HepG2 (cell line): ENCODE data around the gene CGNL1. TPM values are rescaled to one million over a fixed set of nuclear protein-coding genes. Genes with fewer than 3 reads are reported as not detected.

Source experiments
- ATAC-seq: fragments of 200-7000 bp; cut with Tn5 transposase; 3 replicates; pipeline ENCODE4 v1.9.1; 2020; ENCODE audit warnings: mild to moderate bottlenecking, moderate library complexity
- BruUV-seq: library from RNA; stranded (reverse); fragments of 400-500 nt; replicated peaks from 2 replicates; lab custom pipeline; 2021; lab: Mats Ljungman, UMichigan
- CTCF ChIA-PET: fragments of 300-600 bp; formaldehyde crosslinking; extraction: SDS; loops from one replicate; lab custom pipeline; 2021; ENCODE audit warnings: low total read pairs, inconsistent platforms, low intra/inter-chr PET ratio; lab: Yijun Ruan, JAX
- POLR2A ChIA-PET: fragments of 350-600 bp; sonication (Branson Sonifier 250); formaldehyde crosslinking; loops from one replicate; lab custom pipeline; 2020; ENCODE audit warnings: antibody characterized with exemption, inconsistent platforms; lab: Yijun Ruan, JAX
- DNase-seq: peaks from one replicate; pipeline ENCODE4 v3.0.0-alpha.2; 2015; ENCODE audit warnings: low spot score
- FAIRE-seq: peaks from 3 replicates; lab custom pipeline; 2011; peaks lifted over from hg19 to GRCh38; lab: Jason Lieb, UNC
- H2AFZ ChIP-seq: one replicate; pipeline ENCODE4 v1.6.1; 2011; ENCODE audit warnings: low read length, inconsistent platforms
- H3K27ac ChIP-seq: fragments of 300-600 bp; 3 replicates; pipeline ENCODE4 v1.8.0; 2011; ENCODE audit warnings: mixed run types, mild to moderate bottlenecking, mixed read lengths, low read length, inconsistent platforms; ENCODE audit not compliant: insufficient read depth; ENCODE audit errors: extremely low read length
- H3K27me3 ChIP-seq, 2 experiments: fragments of 200-600 bp in 1 of 2; 2 replicates in 1 of 2; 3 replicates in 1 of 2; pipeline versions ENCODE4 v1.6.0 to v1.8.0; 2011; ENCODE audit warnings: low read length in 2 of 2, mild to moderate bottlenecking in 2 of 2, moderate library complexity in 2 of 2, inconsistent platforms in 1 of 2; ENCODE audit not compliant: insufficient read depth in 2 of 2, control insufficient read depth in 1 of 2
- H3K36me3 ChIP-seq, 2 experiments: fragments of 200-600 bp in 1 of 2; replicated peaks in 1 of 2; 2 replicates in 1 of 2; 3 replicates in 1 of 2; pipeline versions ENCODE4 v1.5.1 to v1.8.0; 2011; ENCODE audit warnings: low read length in 2 of 2, inconsistent platforms in 1 of 2; ENCODE audit not compliant: insufficient read depth in 2 of 2, control insufficient read depth in 1 of 2
- H3K4me1 ChIP-seq: 2 replicates; pipeline ENCODE4 v1.5.1; 2012; ENCODE audit warnings: low read length, inconsistent platforms; ENCODE audit not compliant: insufficient read depth
- H3K4me2 ChIP-seq: 2 replicates; pipeline ENCODE4 v1.6.0; 2011; ENCODE audit warnings: low read depth, low read length, inconsistent platforms
- H3K4me3 ChIP-seq, 3 experiments: fragments of 200-600 bp in 1 of 3; sonication (generic), shearing (Covaris generic) in 1 of 3; replicated peaks in 1 of 3; 2 replicates each; pipeline ENCODE4 v1.5.1; 2011 to 2016; ENCODE audit warnings: low read length in 3 of 3, inconsistent platforms in 2 of 3, low read depth in 2 of 3, mild to moderate bottlenecking in 2 of 3, control low read depth in 1 of 3, mixed read lengths in 1 of 3; ENCODE audit not compliant: insufficient read depth in 1 of 3
- H3K79me2 ChIP-seq: one replicate; pipeline ENCODE4 v1.6.1; 2011; ENCODE audit warnings: low read length, inconsistent platforms; ENCODE audit not compliant: insufficient read depth
- H3K9ac ChIP-seq: 2 replicates; pipeline ENCODE4 v1.6.0; 2011; ENCODE audit warnings: mild to moderate bottlenecking, low read depth, low read length, inconsistent platforms; ENCODE audit not compliant: insufficient read depth
- H3K9me3 ChIP-seq: 2 replicates; pipeline ENCODE4 v1.5.1; 2012; ENCODE audit warnings: mild to moderate bottlenecking, low read length
- H4K20me1 ChIP-seq: 2 replicates; pipeline ENCODE4 v1.6.0; 2011; ENCODE audit warnings: inconsistent platforms, mild to moderate bottlenecking, low read length, moderate library complexity; ENCODE audit not compliant: insufficient read depth
- MYC ChIP-seq: sonication (generic); formaldehyde crosslinking; IDR thresholded peaks from 2 replicates; pipeline ENCODE4 v1.9.0; 2021; ENCODE audit warnings: missing genetic modification reagents, borderline replicate concordance
- PAF1 ChIP-seq: IDR thresholded peaks from 2 replicates; pipeline ENCODE4 v1.6.1; 2016; ENCODE audit warnings: missing genetic modification reagents, missing compliant biosample characterization
- PBX3 ChIP-seq: sonication (generic); formaldehyde crosslinking; IDR thresholded peaks from 2 replicates; pipeline ENCODE4 v1.8.1; 2023; ENCODE audit warnings: missing genetic modification reagents, inconsistent platforms, borderline replicate concordance
- SAFB2 ChIP-seq: sonication (generic); formaldehyde crosslinking; IDR thresholded peaks from 2 replicates; pipeline ENCODE4 v1.5.1; 2020; ENCODE audit warnings: missing genetic modification reagents, low read depth, mild to moderate bottlenecking, borderline replicate concordance
- SYNCRIP ChIP-seq: fragments of 200-400 bp; formaldehyde crosslinking; IDR thresholded peaks from 2 replicates; pipeline ENCODE4 v1.6.1; 2018; ENCODE audit warnings: mild to moderate bottlenecking, low read depth, low read length; ENCODE audit not compliant: insufficient read depth
- TCF7L2 ChIP-seq: IDR thresholded peaks from 2 replicates; pipeline ENCODE4 v1.6.1; 2011; ENCODE audit warnings: mild to moderate bottlenecking, low read depth, low read length, moderate library complexity
- YEATS4 ChIP-seq: sonication (generic); formaldehyde crosslinking; IDR thresholded peaks from 2 replicates; pipeline ENCODE4 v1.4.0; 2020; ENCODE audit warnings: missing genetic modification reagents, borderline replicate concordance
- ZMYM2 ChIP-seq: sonication (generic); formaldehyde crosslinking; IDR thresholded peaks from 2 replicates; pipeline ENCODE4 v1.8.0; 2022; ENCODE audit warnings: mild to moderate bottlenecking, missing genetic modification reagents
- ZNF205 ChIP-seq: IDR thresholded peaks from 2 replicates; pipeline ENCODE4 v1.6.1; 2018; ENCODE audit warnings: missing biosample characterization, missing genetic modification reagents
- ZNF264 ChIP-seq: sonication (generic); formaldehyde crosslinking; IDR thresholded peaks from 2 replicates; pipeline ENCODE4 v1.4.0; 2020; ENCODE audit warnings: missing genetic modification reagents
- ZNF607 ChIP-seq: sonication (generic); formaldehyde crosslinking; IDR thresholded peaks from 2 replicates; pipeline ENCODE4 v1.5.1; 2020; ENCODE audit warnings: missing genetic modification reagents, mild to moderate bottlenecking, borderline replicate concordance
- WGBS: methylation state at CpG from one replicate; pipeline ENCODE4 v1.1.6; 2017; ENCODE audit warnings: low lambda C conversion rate; 5-methylcytosine and 5-hydroxymethylcytosine counted together
- in situ Hi-C: cut with HindIII; loops from 2 replicates; pipeline ENCODE4 v1.10.0; 2017; ENCODE audit warnings: low pct_unique_long_range_greater_than_20kb; ENCODE audit not compliant: extremely low pct_ligation_motif_present
- intact Hi-C: fragments of 100-400 bp; cut with micrococcal nuclease; formaldehyde crosslinking; loops from one replicate; pipeline ENCODE4 v1.10.0; 2022; ENCODE audit not compliant: unreplicated experiment
- polyA plus RNA-seq, 8 experiments: library from polyadenylated mRNA; depleted of rRNA in 3 of 8; stranded (reverse) in 7 of 8; unstranded in 1 of 8; fragments of >200 nt; fragmentation: Illumina TruSeq in 4 of 8; extraction: Trizol in 4 of 8; gene quantifications; 2 replicates each; pipeline versions ENCODE4 v1.2.1 to v1.2.3, GENCODE V29; 2011 to 2016; ENCODE audit warnings: low read depth in 4 of 8, missing spikeins in 1 of 8, mixed read lengths in 1 of 8; ENCODE audit not compliant: insufficient read depth in 1 of 8
- total RNA-seq, 5 experiments: library from RNA; depleted of rRNA; stranded (reverse); fragments of >200 nt; fragmentation: Illumina TruSeq; extraction: Trizol; gene quantifications; 2 replicates each; pipeline ENCODE4 v1.2.3, GENCODE V29; 2016; ENCODE audit warnings: low read depth in 1 of 5
- TF ChIP-seq, protein P1 (sequence below): fragments of 450-650 bp; IDR thresholded peaks from 2 replicates; pipeline ENCODE4 v1.6.1; 2017; ENCODE audit warnings: mild to moderate bottlenecking
- TF ChIP-seq, protein P2 (sequence below): fragments of 450-650 bp; IDR thresholded peaks from 2 replicates; pipeline ENCODE4 v1.6.1; 2016

Gene CGNL1
- total and polyA plus RNA-seq, 2 of the 13 experiments (the other 11 are each of a cell fraction or from before 2014, with no cell fraction given), result 5.6 to 15.6 TPM

GRCh38 chr15:57557810-57558209, 181.5 kb downstream of the CGNL1 start:
- Histone ChIP-seq H2AFZ (no peak overlapping the region), H4K20me1 (no peaks in the 10 kb centered on the region), H3K27me3 (0 out of 5 replicates have a peak, but pooled peaks cover 0 to 3% of the 10 kb centered on the region in 2 experiments), H3K4me1 (peaks cover 11% of the 10 kb centered on the region), H3K9ac (no peak overlapping the region), H3K27ac (no peak overlapping the region), H3K36me3 (no peaks in the 10 kb centered on the region), H3K79me2 (no peaks in the 10 kb centered on the region), H3K4me3 (no peak overlapping the region), H3K9me3 (no peaks in the 10 kb centered on the region), H3K4me2 (no peak overlapping the region)
- no peak for DNase-seq
- no peak for FAIRE-seq
- in situ Hi-C loops, result no loop called here
- no TSS peak for BruUV-seq
- ChIA-PET CTCF (no interaction called here), POLR2A (no interaction called here)
- TF ChIP-seq ZNF607 (CRISPR knock-in tag) (no peak), TCF7L2 (no peak), ZMYM2 (CRISPR knock-in tag) (no peak), MYC (CRISPR knock-in tag) (no peak), SAFB2 (CRISPR knock-in tag) (no peak), PAF1 (no peak), ZNF264 (CRISPR knock-in tag) (no peak), PBX3 (no peak), SYNCRIP (no peak), ZNF205 (CRISPR knock-in tag) (no peak), YEATS4 (no peak)
- TF ChIP-seq, protein P1, sequence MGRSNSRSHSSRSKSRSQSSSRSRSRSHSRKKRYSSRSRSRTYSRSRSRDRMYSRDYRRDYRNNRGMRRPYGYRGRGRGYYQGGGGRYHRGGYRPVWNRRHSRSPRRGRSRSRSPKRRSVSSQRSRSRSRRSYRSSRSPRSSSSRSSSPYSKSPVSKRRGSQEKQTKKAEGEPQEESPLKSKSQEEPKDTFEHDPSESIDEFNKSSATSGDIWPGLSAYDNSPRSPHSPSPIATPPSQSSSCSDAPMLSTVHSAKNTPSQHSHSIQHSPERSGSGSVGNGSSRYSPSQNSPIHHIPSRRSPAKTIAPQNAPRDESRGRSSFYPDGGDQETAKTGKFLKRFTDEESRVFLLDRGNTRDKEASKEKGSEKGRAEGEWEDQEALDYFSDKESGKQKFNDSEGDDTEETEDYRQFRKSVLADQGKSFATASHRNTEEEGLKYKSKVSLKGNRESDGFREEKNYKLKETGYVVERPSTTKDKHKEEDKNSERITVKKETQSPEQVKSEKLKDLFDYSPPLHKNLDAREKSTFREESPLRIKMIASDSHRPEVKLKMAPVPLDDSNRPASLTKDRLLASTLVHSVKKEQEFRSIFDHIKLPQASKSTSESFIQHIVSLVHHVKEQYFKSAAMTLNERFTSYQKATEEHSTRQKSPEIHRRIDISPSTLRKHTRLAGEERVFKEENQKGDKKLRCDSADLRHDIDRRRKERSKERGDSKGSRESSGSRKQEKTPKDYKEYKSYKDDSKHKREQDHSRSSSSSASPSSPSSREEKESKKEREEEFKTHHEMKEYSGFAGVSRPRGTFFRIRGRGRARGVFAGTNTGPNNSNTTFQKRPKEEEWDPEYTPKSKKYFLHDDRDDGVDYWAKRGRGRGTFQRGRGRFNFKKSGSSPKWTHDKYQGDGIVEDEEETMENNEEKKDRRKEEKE, result no peak
- TF ChIP-seq, protein P2, sequence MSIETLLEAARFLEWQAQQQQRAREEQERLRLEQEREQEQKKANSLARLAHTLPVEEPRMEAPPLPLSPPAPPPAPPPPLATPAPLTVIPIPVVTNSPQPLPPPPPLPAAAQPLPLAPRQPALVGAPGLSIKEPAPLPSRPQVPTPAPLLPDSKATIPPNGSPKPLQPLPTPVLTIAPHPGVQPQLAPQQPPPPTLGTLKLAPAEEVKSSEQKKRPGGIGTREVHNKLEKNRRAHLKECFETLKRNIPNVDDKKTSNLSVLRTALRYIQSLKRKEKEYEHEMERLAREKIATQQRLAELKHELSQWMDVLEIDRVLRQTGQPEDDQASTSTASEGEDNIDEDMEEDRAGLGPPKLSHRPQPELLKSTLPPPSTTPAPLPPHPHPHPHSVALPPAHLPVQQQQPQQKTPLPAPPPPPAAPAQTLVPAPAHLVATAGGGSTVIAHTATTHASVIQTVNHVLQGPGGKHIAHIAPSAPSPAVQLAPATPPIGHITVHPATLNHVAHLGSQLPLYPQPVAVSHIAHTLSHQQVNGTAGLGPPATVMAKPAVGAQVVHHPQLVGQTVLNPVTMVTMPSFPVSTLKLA, result no peak
- WGBS, result 71% methylated on average over 6 of the region's 6 CpGs
- intact Hi-C loops, result no loop called here
- ATAC-seq, result no peak
